Fibroblast of villous mesenchyme (primary cell): Measurements from ENCODE around the gene PRUNE2. TPM values are rescaled to one million over a fixed set of nuclear protein-coding genes. Genes with fewer than 3 reads are reported as not detected.

Source experiments
- DNase-seq: peaks from one replicate; pipeline ENCODE4 v3.0.0-alpha.2; 2010; ENCODE audit warnings: low read depth
- H3K4me3 ChIP-seq: 2 replicates; pipeline ENCODE4 v1.5.1; 2011; ENCODE audit warnings: low read depth, mild to moderate bottlenecking, low read length
- CTCF ChIP-seq: IDR thresholded peaks from 2 replicates; pipeline ENCODE4 v1.5.1; 2012; ENCODE audit warnings: low read depth, mild to moderate bottlenecking, low read length; ENCODE audit not compliant: insufficient read depth
- total RNA-seq: library from RNA; depleted of rRNA; stranded (reverse); fragments of >200 nt; gene quantifications from 2 replicates; pipeline ENCODE4 v1.2.3, GENCODE V29; 2012

The PRUNE2 gene
- total RNA-seq, 1 donor: 14.2 TPM

DNA sequence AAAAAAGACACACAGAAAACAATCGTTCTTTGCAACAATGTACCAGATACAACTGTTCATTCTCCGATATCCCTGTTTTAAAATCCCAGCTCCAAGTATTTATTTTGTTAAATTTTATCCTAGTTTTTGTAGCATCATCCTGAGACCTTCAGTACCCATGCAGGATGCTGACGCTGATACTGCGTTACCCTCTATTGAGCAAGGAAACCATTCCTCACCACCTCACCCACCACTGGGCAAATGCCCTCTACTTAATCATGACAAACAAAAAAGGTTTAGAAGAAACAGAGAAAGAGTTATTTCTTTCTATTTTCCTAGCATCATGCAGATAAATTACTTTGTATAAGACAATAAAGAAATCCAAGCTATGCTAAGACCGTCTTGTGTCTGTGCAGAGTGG is 277.8 kb downstream of the PRUNE2 start:
- H3K4me3 ChIP-seq: no peak overlapping the region
- no peak for TF ChIP-seq CTCF
- DNase-seq: no peak

DNA sequence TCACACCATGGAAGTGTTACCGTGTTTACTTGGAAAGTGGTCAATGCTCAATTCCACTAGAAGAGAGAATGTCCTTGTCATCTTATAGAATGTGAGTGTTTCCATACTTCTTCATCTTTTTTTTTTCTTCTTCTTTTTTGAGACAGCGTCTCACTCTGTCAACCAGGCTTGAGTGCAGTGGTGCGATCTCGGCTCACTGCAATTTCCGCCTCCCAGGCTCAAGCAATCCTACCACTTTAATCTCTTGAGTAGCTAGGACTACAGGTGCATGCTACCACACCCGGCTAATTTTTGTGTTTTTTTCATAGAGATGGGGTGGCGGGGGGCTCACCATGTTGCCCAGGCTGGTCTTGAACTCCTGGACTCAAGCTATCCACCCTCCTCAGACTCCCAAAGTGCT is 278.9 kb downstream of the PRUNE2 start:
- TF ChIP-seq CTCF: no peak
- DNase-seq: no peak
- H3K4me3 ChIP-seq: no peak overlapping the region

DNA sequence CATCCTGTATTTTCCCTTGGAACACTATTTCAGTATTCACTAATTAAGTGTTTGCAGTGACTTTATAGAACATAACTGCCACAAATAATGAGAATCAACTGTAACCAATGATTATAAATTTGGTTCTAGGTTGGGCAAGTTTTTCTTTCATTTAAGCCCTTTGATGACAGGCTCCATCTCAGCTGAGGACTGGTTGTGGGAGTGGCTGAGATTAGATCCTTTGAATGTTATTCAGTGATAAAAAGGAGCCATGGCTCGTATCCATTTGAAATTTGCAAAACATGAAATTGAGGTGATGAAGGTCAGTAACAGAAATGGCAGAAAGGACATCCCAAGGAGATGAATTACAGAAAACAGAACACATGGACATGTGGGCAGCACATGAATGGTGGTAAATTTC is 279.8 kb downstream of the PRUNE2 start:
- TF ChIP-seq CTCF: no peak
- H3K4me3 ChIP-seq: no peak overlapping the region
- no peak for DNase-seq

DNA sequence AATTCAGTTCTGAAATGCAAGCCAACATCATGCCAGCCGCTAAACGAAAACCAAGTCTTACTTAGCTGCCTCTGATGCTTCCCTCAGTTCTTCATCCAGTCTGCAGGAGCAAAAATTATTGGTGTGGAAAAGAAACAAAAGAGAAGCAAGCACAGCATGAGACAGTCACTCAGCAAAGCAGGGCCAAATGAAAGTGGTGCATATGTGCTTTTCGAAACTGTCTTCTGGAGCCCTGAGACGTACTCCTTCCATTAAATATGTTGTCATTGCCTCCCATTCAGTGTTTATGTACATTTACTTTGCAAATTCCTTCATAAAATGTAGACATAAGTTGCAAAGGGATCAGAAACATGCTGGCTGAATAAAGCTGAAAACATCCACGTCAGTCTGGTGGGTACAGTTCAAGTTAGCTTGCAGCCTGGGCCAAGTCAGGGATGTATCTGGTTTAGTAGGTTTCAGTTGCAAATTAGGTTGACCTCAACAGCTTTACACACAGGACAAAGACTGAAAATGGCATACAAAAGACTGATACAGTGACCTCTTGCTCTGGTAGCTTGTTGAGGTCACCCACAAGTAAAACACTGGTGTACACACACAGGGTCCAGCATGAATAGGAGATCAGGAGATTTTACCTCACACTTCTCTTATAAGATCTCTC is 281.4 kb downstream of the PRUNE2 start:
- no peak for TF ChIP-seq CTCF
- no peak for DNase-seq

DNA sequence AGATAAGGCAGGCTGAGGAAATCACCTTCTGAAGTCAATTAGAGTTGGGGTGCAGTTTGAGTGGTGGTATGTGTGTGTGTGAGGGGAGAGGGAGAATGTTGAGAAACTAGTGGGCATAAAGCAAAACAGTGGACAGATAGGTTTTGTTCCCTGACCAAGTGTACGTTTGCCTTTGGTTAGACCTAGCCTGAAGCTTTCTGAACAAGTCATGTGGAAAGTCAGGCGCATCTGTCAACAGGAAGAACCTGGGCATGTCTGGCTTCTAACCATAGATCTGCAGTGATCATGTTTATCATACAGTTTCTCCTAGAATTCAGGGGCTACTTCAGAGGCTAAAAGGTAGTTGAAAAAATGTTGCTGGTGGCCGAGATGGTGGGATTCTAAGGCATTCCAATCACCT is 284.9 kb downstream of the PRUNE2 start:
- DNase-seq: no peak
- TF ChIP-seq CTCF: no peak

More for the DNA sequence above, 281.4 kb downstream of the PRUNE2 start:
- no peak overlapping the region for H3K4me3 ChIP-seq

DNA sequence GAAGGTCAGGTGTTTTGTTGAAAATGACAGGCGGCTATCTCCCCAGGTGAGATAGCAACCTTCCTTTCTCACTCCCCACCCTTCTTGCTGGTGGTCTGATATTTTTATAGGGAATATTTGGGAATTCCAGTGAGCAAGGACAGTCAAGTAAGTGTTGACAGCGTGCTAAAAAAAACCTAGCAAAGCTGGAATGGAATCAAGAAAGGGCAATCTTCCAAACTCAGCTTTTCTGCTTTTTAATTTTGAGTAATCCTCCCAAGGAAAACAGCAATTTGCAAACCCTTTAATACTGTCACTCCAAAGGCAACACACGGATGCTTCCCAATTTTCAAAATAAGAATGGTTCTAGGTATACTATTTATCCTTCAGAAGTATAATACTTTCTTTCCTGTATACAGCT is 285.3 kb downstream of the PRUNE2 start:
- no peak for DNase-seq
- TF ChIP-seq CTCF: no peak
- H3K4me3 ChIP-seq: no peak overlapping the region

More for the DNA sequence above, 284.9 kb downstream of the PRUNE2 start:
- H3K4me3 ChIP-seq: no peak overlapping the region

DNA sequence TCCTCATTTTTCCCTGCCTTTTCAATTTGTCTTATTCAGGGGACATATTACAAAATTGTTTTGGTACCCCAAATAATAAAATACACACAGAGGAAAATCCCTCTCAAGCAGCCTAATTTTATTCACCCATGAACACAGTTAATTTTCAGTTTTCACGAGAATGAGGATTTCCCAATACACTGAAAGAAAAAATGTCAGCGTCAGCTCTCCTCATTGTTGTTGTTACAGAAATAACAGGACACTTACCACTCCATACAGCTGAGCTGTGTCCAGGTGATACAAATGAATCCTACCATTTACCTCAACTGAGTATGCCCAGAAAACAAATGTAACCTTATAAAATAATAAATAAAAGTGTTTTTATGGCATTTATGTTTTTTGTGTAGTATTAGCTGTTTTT is 286.3 kb downstream of the PRUNE2 start:
- H3K4me3 ChIP-seq: no peak overlapping the region
- peak; percentile 47 for DNase-seq
- no peak for TF ChIP-seq CTCF
